K562 (cell line): ENCODE results near the gene ACTN4. TPM values are rescaled to one million over a fixed set of nuclear protein-coding genes. Genes with fewer than 3 reads are reported as not detected.

Experiments
- ATAC-seq: fragments of 200-7000 bp; cut with Tn5 transposase; 3 replicates; pipeline ENCODE4 v1.9.1; 2020; ENCODE audit warnings: moderate library complexity
- BruUV-seq: library from RNA; stranded (reverse); fragments of 400-500 nt; replicated peaks from 2 replicates; lab custom pipeline; 2021; lab: Mats Ljungman, UMichigan
- CTCF ChIA-PET: fragments of 300-600 bp; formaldehyde crosslinking; extraction: SDS; loops from one replicate; lab custom pipeline; 2021; ENCODE audit warnings: low intra/inter-chr PET ratio; lab: Yijun Ruan, JAX
- POLR2A ChIA-PET: fragments of 300-600, 350-650 bp; sonication (Branson Sonifier 250); formaldehyde crosslinking; extraction: SDS; loops from one replicate; lab custom pipeline; 2021; ENCODE audit warnings: antibody characterized with exemption, inconsistent platforms; lab: Yijun Ruan, JAX
- DNase-seq, 4 experiments: peaks; one replicate each; pipeline versions ENCODE4 v3.0.0 to v3.0.0-alpha.2; 2011 to 2018; ENCODE audit warnings: low spot score in 3 of 4, mixed read lengths in 3 of 4; ENCODE audit errors: extremely low read depth in 1 of 4
- FAIRE-seq: peaks from 2 replicates; lab custom pipeline; 2011; peaks lifted over from hg19 to GRCh38; lab: Jason Lieb, UNC
- H2AFZ ChIP-seq: 2 replicates; pipeline ENCODE4 v1.6.0; 2011; ENCODE audit warnings: low read depth, low read length, control low read depth, inconsistent platforms
- H3K27ac ChIP-seq: fragments of 200-600 bp; 3 replicates; pipeline ENCODE4 v1.8.0; 2011; ENCODE audit warnings: low read depth, mild to moderate bottlenecking, control low read depth, inconsistent platforms, low read length, moderate library complexity, mixed read lengths; ENCODE audit errors: extremely low read depth
- H3K27me3 ChIP-seq, 2 experiments: fragments of 300-600 bp in 1 of 2; 2 replicates in 1 of 2; 3 replicates in 1 of 2; pipeline versions ENCODE4 v1.6.0 to v1.8.0; 2011; ENCODE audit warnings: inconsistent platforms in 2 of 2, low read length in 2 of 2, mild to moderate bottlenecking in 1 of 2, mixed read lengths in 1 of 2, moderate library complexity in 1 of 2; ENCODE audit not compliant: control insufficient read depth in 2 of 2, insufficient read depth in 2 of 2
- H3K36me3 ChIP-seq: fragments of 300-600 bp; 3 replicates; pipeline ENCODE4 v1.8.0; 2011; ENCODE audit warnings: mild to moderate bottlenecking, low read length, inconsistent platforms; ENCODE audit not compliant: control insufficient read depth, insufficient read depth
- H3K4me1 ChIP-seq, 2 experiments: fragments of 200-600 bp in 1 of 2; replicated peaks in 1 of 2; 2 replicates in 1 of 2; 3 replicates in 1 of 2; pipeline versions ENCODE4 v1.5.1 to v1.8.0; 2011; ENCODE audit warnings: inconsistent platforms in 2 of 2, low read length in 2 of 2, mild to moderate bottlenecking in 1 of 2, mixed read lengths in 1 of 2, moderate library complexity in 1 of 2; ENCODE audit not compliant: control insufficient read depth in 2 of 2, insufficient read depth in 2 of 2
- H3K4me2 ChIP-seq: 2 replicates; pipeline ENCODE4 v1.6.1; 2011; ENCODE audit warnings: low read length, control low read depth, inconsistent platforms, mixed read lengths; ENCODE audit not compliant: insufficient read depth
- H3K4me3 ChIP-seq: fragments of 200-600 bp; sonication (generic), shearing (Covaris generic); 2 replicates; pipeline ENCODE4 v1.5.1; 2016; ENCODE audit warnings: control low read depth, inconsistent platforms
- H3K79me2 ChIP-seq: fragments of 200-600 bp; 3 replicates; pipeline ENCODE4 v1.8.0; 2011; ENCODE audit warnings: low read length, inconsistent platforms; ENCODE audit not compliant: control insufficient read depth, insufficient read depth
- H3K9ac ChIP-seq, 2 experiments: 2 replicates each; pipeline versions ENCODE4 v1.6.0 to v1.6.1; 2011; ENCODE audit warnings: low read depth in 2 of 2, low read length in 2 of 2, control low read depth in 1 of 2, inconsistent platforms in 1 of 2, mild to moderate bottlenecking in 1 of 2, mixed read lengths in 1 of 2; ENCODE audit not compliant: insufficient read depth in 1 of 2
- H3K9me1 ChIP-seq: one replicate; pipeline ENCODE4 v1.6.0; 2011; ENCODE audit warnings: inconsistent platforms, mild to moderate bottlenecking, low read length, moderate library complexity; ENCODE audit not compliant: control insufficient read depth, insufficient read depth
- H3K9me3 ChIP-seq: replicated peaks from 2 replicates; pipeline ENCODE4 v1.5.1; 2011; ENCODE audit warnings: low read depth, low read length, inconsistent platforms; ENCODE audit not compliant: control insufficient read depth, insufficient read depth
- H4K20me1 ChIP-seq: replicated peaks from 2 replicates; pipeline ENCODE4 v1.6.1; 2011; ENCODE audit warnings: low read length, inconsistent platforms, mixed read lengths; ENCODE audit not compliant: control insufficient read depth, insufficient read depth
- E2F8 ChIP-seq: fragments of 450-650 bp; IDR thresholded peaks from 2 replicates; pipeline ENCODE4 v1.7.1; 2018; ENCODE audit warnings: mild to moderate bottlenecking, low read depth; ENCODE audit not compliant: partially characterized antibody
- NFIC ChIP-seq: fragments of 450-650 bp; IDR thresholded peaks from 2 replicates; pipeline ENCODE4 v1.6.1; 2017; ENCODE audit warnings: mild to moderate bottlenecking, inconsistent platforms
- TAF9B ChIP-seq: fragments of 450-650 bp; IDR thresholded peaks from 2 replicates; pipeline ENCODE4 v1.6.1; 2018; ENCODE audit warnings: mild to moderate bottlenecking; ENCODE audit not compliant: partially characterized antibody
- TCF7L2 ChIP-seq: fragments of 150-350 bp; IDR thresholded peaks from 2 replicates; pipeline ENCODE4 v1.6.1; 2016; ENCODE audit warnings: low read depth, mild to moderate bottlenecking, low read length, moderate library complexity
- ZNF232 ChIP-seq: sonication (generic); formaldehyde crosslinking; IDR thresholded peaks from 2 replicates; pipeline ENCODE4 v1.8.0; 2022; ENCODE audit warnings: mild to moderate bottlenecking, missing genetic modification reagents
- ZNF384 ChIP-seq: IDR thresholded peaks from 2 replicates; pipeline ENCODE4 v1.6.1; 2012; ENCODE audit warnings: low read depth, low read length, improper control_type of control experiment
- ZNF785 ChIP-seq: fragments of 250-450 bp; sonication (Bioruptor Pico); IDR thresholded peaks from 2 replicates; pipeline ENCODE4 v1.4.0; 2020; ENCODE audit warnings: mild to moderate bottlenecking
- WGBS: fragments of 100-300 bp; shearing (Covaris generic); methylation state at CpG from one replicate; pipeline ENCODE4 v1.1.6; 2016; ENCODE audit warnings: low coverage, mixed read lengths; ENCODE audit not compliant: insufficient coverage; ENCODE audit errors: missing lambda C conversion rate; 5-methylcytosine and 5-hydroxymethylcytosine counted together
- in situ Hi-C: fragments of 300-500 bp; cut with MboI; formaldehyde crosslinking; loops from 4 replicates; pipeline ENCODE4 v1.15.0; 2018; ENCODE audit warnings: inconsistent platforms, mixed read lengths
- intact Hi-C: fragments of 100-400 bp; cut with micrococcal nuclease; formaldehyde crosslinking; loops from 2 replicates; pipeline ENCODE4 v1.14.2; 2022
- polyA plus RNA-seq, 8 experiments: library from polyadenylated mRNA; depleted of rRNA in 4 of 8; stranded (reverse) in 5 of 8; unstranded in 3 of 8; fragments of >200 nt; fragmentation: Nextera tagmentation in 2 of 8; fragmentation: Illumina TruSeq in 1 of 8; extraction: Ambion mirVana in 2 of 8; extraction: Trizol in 1 of 8; gene quantifications; 2 replicates each; pipeline versions ENCODE4 v1.2.1 to v1.2.3, GENCODE V29; 2011 to 2014; ENCODE audit warnings: inconsistent platforms in 1 of 8, missing spikeins in 1 of 8
- total RNA-seq, 7 experiments: library from RNA; depleted of rRNA in 6 of 7; stranded (reverse); fragments of >200 nt in 6 of 7; fragmentation: Illumina TruSeq in 2 of 7; extraction: Trizol in 2 of 7; gene quantifications; 2 replicates each; pipeline versions ENCODE4 v1.2.1 to v1.2.3, GENCODE V29; 2011 to 2021; ENCODE audit warnings: low replicate concordance in 1 of 7

Gene ACTN4
- total and polyA plus RNA-seq, 9 of the 15 experiments (the other 6 are each of a cell fraction or from before 2014, with no cell fraction given) = 3.1 to 385 (median 125) TPM

GRCh38 chr19:38658462-38659306 lies 11.2 kb downstream of the ACTN4 start:
- intact Hi-C loops (no loop called here), in situ Hi-C loops (no loop called here)
- H3K36me3 ChIP-seq = peaks cover 83% of the 10 kb centered on the region
- H3K9me3 ChIP-seq = no peaks in the 10 kb centered on the region
- H3K4me2 ChIP-seq = no peak overlapping the region
- ATAC-seq (peak; percentile 21; the same call in 1 of the 3 replicates), DNase-seq (no peak), FAIRE-seq (peak; percentile 68)
- peaks cover 50% of the 10 kb centered on the region for H4K20me1 ChIP-seq
- ChIA-PET POLR2A (interaction anchor here (0.6 to 3.6 kb wide), 4 partner anchors 10 to 32 kb away, joined by 3 to 17 read pairs (median 6); partner anchors contain the start of gene ACTN4), CTCF (no interaction called here)
- peaks cover 3% of the 10 kb centered on the region for H3K9me1 ChIP-seq
- no peak for TF ChIP-seq ZNF785 (CRISPR knock-in tag)
- TF ChIP-seq TCF7L2 = no peak
- no peak for TF ChIP-seq TAF9B
- peak; percentile 65 for TF ChIP-seq ZNF384
- no peak for TF ChIP-seq E2F8
- TF ChIP-seq ZNF232 = no peak
- peak; percentile 38; the same call in 1 of the 2 replicates for TF ChIP-seq NFIC
- H3K27ac ChIP-seq = peak overlapping the region; percentile 31; the same call in 2 of the 3 replicates
- H3K4me1 ChIP-seq = peaks cover 14 to 56% of the 10 kb centered on the region in 2 experiments
- no peak overlapping the region for H2AFZ ChIP-seq
- WGBS = 67% methylated on average over 13 of the region's 15 CpGs
- H3K4me3 ChIP-seq = no peak overlapping the region
- H3K9ac ChIP-seq = no peak overlapping the region
- no peaks in the 10 kb centered on the region for H3K27me3 ChIP-seq
- peaks cover 97% of the 10 kb centered on the region for H3K79me2 ChIP-seq
- BruUV-seq = no TSS peak
